Muscle layer of duodenum (tissue), 2 donors: ENCODE data around the gene RFX7.

Experiments
- H3K27ac ChIP-seq: one replicate; pipeline ENCODE4 v1.7.0; 2013; ENCODE audit warnings: mild to moderate bottlenecking, low read length
- H3K27me3 ChIP-seq: one replicate; pipeline ENCODE4 v1.7.0; 2013; ENCODE audit warnings: low read depth, mild to moderate bottlenecking, control low read depth, low read length
- H3K36me3 ChIP-seq, 2 donors: one replicate each; pipeline ENCODE4 v1.7.0; 2013; ENCODE audit warnings: low read length in 2 of 2, control low read depth in 1 of 2, mild to moderate bottlenecking in 1 of 2; ENCODE audit not compliant: insufficient read depth in 2 of 2, control insufficient read depth in 1 of 2
- H3K4me1 ChIP-seq, 2 donors: one replicate each; pipeline ENCODE4 v1.7.0; 2013; ENCODE audit warnings: low read length in 2 of 2, mild to moderate bottlenecking in 2 of 2, control low read depth in 1 of 2, moderate library complexity in 1 of 2; ENCODE audit not compliant: insufficient read depth in 2 of 2, control insufficient read depth in 1 of 2
- H3K4me3 ChIP-seq, 2 donors: one replicate each; pipeline ENCODE4 v1.7.0; 2013; ENCODE audit warnings: low read length in 2 of 2, low read depth in 1 of 2, mild to moderate bottlenecking in 1 of 2
- H3K9me3 ChIP-seq, 2 donors: one replicate each; pipeline ENCODE4 v1.7.0; 2013; ENCODE audit warnings: low read length in 2 of 2, control low read depth in 1 of 2, mild to moderate bottlenecking in 1 of 2; ENCODE audit not compliant: control insufficient read depth in 1 of 2
- donor health status: healthy.

Gene RFX7

GRCh38 chr15:56099311-56099710 is 144.4 kb downstream of the RFX7 start:
- no peaks in the 10 kb centered on the region for H3K9me3 ChIP-seq
- no peaks in the 10 kb centered on the region for H3K27me3 ChIP-seq
- H3K36me3 ChIP-seq: peaks cover 30 to 41% of the 10 kb centered on the region in 2 donors
- H3K27ac ChIP-seq: no peak overlapping the region
- no peak overlapping the region for H3K4me3 ChIP-seq
- peaks cover 0 to 6% of the 10 kb centered on the region in 2 donors for H3K4me1 ChIP-seq

- H3K27ac ChIP-seq: no peak overlapping the region
- peaks cover 0 to 6% of the 10 kb centered on the region in 2 donors for H3K4me1 ChIP-seq
- H3K9me3 ChIP-seq: no peaks in the 10 kb centered on the region
- H3K27me3 ChIP-seq: no peaks in the 10 kb centered on the region
- no peak overlapping the region for H3K4me3 ChIP-seq
- H3K36me3 ChIP-seq: peaks cover 38 to 51% of the 10 kb centered on the region in 2 donors
Observed at GRCh38 chr15:56098195-56098863, 145.3 kb downstream of the RFX7 start.

GRCh38 chr15:56095406-56095805 is 148.3 kb downstream of the RFX7 start:
- Histone ChIP-seq H3K9me3 (no peaks in the 10 kb centered on the region), H3K4me3 (no peak overlapping the region), H3K4me1 (no peaks in the 10 kb centered on the region), H3K27me3 (no peaks in the 10 kb centered on the region), H3K36me3 (peaks cover 37 to 51% of the 10 kb centered on the region in 2 donors), H3K27ac (no peak overlapping the region)

GRCh38 chr15:56094171-56094570 is 149.5 kb downstream of the RFX7 start:
- Histone ChIP-seq H3K9me3 (no peaks in the 10 kb centered on the region), H3K4me1 (no peaks in the 10 kb centered on the region), H3K27me3 (no peaks in the 10 kb centered on the region), H3K4me3 (no peak overlapping the region), H3K36me3 (peaks cover 33 to 51% of the 10 kb centered on the region in 2 donors), H3K27ac (no peak overlapping the region)

- Histone ChIP-seq H3K27me3 (no peaks in the 10 kb centered on the region), H3K4me3 (no peak overlapping the region), H3K27ac (no peak overlapping the region), H3K4me1 (no peaks in the 10 kb centered on the region), H3K36me3 (peaks cover under 1 to 5% of the 10 kb centered on the region in 2 donors), H3K9me3 (no peaks in the 10 kb centered on the region)
Observed at GRCh38 chr15:56088389-56088788, 155.3 kb downstream of the RFX7 start.

GRCh38 chr15:56086566-56086965 is 157.1 kb downstream of the RFX7 start:
- no peak overlapping the region for H3K27ac ChIP-seq
- no peaks in the 10 kb centered on the region for H3K9me3 ChIP-seq
- H3K4me3 ChIP-seq: no peak overlapping the region
- H3K27me3 ChIP-seq: no peaks in the 10 kb centered on the region
- no peaks in the 10 kb centered on the region for H3K36me3 ChIP-seq
- no peaks in the 10 kb centered on the region for H3K4me1 ChIP-seq

GRCh38 chr15:56082263-56082761 is 161.4 kb downstream of the RFX7 start:
- Histone ChIP-seq H3K27me3 (no peaks in the 10 kb centered on the region), H3K9me3 (no peaks in the 10 kb centered on the region), H3K27ac (no peak overlapping the region), H3K4me3 (no peak overlapping the region), H3K36me3 (no peaks in the 10 kb centered on the region), H3K4me1 (no peaks in the 10 kb centered on the region)

- Histone ChIP-seq H3K4me3 (no peak overlapping the region), H3K36me3 (no peaks in the 10 kb centered on the region), H3K27ac (no peak overlapping the region), H3K27me3 (no peaks in the 10 kb centered on the region), H3K9me3 (no peaks in the 10 kb centered on the region), H3K4me1 (no peaks in the 10 kb centered on the region)
Observed at GRCh38 chr15:56077081-56077480, 166.6 kb downstream of the RFX7 start.

- no peaks in the 10 kb centered on the region for H3K36me3 ChIP-seq
- no peaks in the 10 kb centered on the region for H3K9me3 ChIP-seq
- H3K4me1 ChIP-seq: no peaks in the 10 kb centered on the region
- H3K27ac ChIP-seq: no peak overlapping the region
- no peak overlapping the region for H3K4me3 ChIP-seq
- no peaks in the 10 kb centered on the region for H3K27me3 ChIP-seq
Observed at GRCh38 chr15:56076640-56077039, 167.0 kb downstream of the RFX7 start.

- Histone ChIP-seq H3K27ac (no peak overlapping the region), H3K9me3 (no peaks in the 10 kb centered on the region), H3K36me3 (no peaks in the 10 kb centered on the region)
Observed at GRCh38 chr15:56074481-56075265, 169.0 kb downstream of the RFX7 start.

GRCh38 chr15:56064152-56064551 is 179.5 kb downstream of the RFX7 start:
- no peaks in the 10 kb centered on the region for H3K36me3 ChIP-seq
- no peak overlapping the region for H3K27ac ChIP-seq
- H3K27me3 ChIP-seq: no peaks in the 10 kb centered on the region
- no peak overlapping the region for H3K4me3 ChIP-seq
- H3K9me3 ChIP-seq: no peaks in the 10 kb centered on the region
- no peaks in the 10 kb centered on the region for H3K4me1 ChIP-seq

More at GRCh38 chr15:56074481-56075265, 169.0 kb downstream of the RFX7 start:
- Histone ChIP-seq H3K4me3 (no peak overlapping the region), H3K4me1 (no peaks in the 10 kb centered on the region), H3K27me3 (no peaks in the 10 kb centered on the region)
